Measurements from ENCODE around the gene B3GAT1.

The B3GAT1 gene

DNA sequence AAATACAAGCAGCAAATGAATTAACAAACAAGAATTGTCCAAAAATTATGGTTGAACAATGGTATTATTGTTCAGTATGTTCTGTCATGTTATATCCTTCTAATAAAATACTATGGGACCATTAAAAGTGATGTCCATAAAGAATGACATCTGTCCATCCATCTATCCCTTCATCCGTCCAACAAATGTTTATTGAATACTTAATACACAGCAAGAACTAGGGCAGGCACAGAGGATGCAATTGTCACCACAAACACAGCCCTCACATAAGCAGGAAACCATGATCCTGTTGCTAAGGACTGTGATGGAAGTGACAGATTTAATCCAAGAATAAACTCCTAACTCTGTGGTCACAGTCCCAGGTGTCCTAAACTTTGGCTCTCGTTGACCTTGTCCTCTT lies 20.7 kb upstream of the B3GAT1 start:
- H3K4me3 ChIP-seq (ENCODE audit: low read length): no peak overlapping the region
- TF ChIP-seq CTCF (conservative IDR thresholded peaks at IDR 0.05; ENCODE audit: low read depth, low read length): no peak
- no peak for DNase-seq (ENCODE audit: low read depth)

DNA sequence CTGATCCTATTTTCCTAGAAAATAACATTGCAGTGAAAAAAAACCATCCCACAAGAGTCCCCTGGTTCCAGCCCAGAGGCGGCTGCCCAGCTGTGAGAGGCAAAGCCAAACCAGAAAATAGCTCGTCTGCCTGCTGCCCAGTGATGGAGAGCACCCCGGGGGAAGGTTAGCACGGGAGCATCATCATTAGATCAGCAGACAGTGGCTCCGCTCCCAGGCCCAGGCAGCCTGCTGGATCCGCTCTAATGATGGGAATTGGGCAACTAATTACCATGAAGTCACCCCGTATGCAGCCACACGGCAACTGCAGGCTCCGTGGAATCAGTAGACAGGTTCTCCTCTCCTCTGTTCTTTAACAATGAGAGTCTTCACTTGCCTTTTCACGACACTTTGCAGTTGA lies 17.1 kb upstream of the B3GAT1 start:
- no peak for TF ChIP-seq CTCF (conservative IDR thresholded peaks at IDR 0.05; ENCODE audit: low read depth, low read length)
- no peak overlapping the region for H3K4me3 ChIP-seq (ENCODE audit: low read length)

GRCh38 chr11:134425816-134426536 lies 13.9 kb upstream of the B3GAT1 start:
- no peak overlapping the region for H3K4me3 ChIP-seq (ENCODE audit: low read length)
- DNase-seq (ENCODE audit: low read depth): no peak
- no peak for TF ChIP-seq CTCF (conservative IDR thresholded peaks at IDR 0.05; ENCODE audit: low read depth, low read length)

More for the DNA sequence above, 17.1 kb upstream of the B3GAT1 start:
- DNase-seq (ENCODE audit: low read depth): no peak

GRCh38 chr11:134425413-134425812 lies 13.4 kb upstream of the B3GAT1 start:
- TF ChIP-seq CTCF (conservative IDR thresholded peaks at IDR 0.05; ENCODE audit: low read depth, low read length): no peak
- no peak overlapping the region for H3K4me3 ChIP-seq (ENCODE audit: low read length)
- no peak for DNase-seq (ENCODE audit: low read depth)

GRCh38 chr11:134423106-134423505 lies 11.1 kb upstream of the B3GAT1 start:
- TF ChIP-seq CTCF (conservative IDR thresholded peaks at IDR 0.05; ENCODE audit: low read depth, low read length): no peak
- no peak for DNase-seq (ENCODE audit: low read depth)
- no peak overlapping the region for H3K4me3 ChIP-seq (ENCODE audit: low read length)

DNA sequence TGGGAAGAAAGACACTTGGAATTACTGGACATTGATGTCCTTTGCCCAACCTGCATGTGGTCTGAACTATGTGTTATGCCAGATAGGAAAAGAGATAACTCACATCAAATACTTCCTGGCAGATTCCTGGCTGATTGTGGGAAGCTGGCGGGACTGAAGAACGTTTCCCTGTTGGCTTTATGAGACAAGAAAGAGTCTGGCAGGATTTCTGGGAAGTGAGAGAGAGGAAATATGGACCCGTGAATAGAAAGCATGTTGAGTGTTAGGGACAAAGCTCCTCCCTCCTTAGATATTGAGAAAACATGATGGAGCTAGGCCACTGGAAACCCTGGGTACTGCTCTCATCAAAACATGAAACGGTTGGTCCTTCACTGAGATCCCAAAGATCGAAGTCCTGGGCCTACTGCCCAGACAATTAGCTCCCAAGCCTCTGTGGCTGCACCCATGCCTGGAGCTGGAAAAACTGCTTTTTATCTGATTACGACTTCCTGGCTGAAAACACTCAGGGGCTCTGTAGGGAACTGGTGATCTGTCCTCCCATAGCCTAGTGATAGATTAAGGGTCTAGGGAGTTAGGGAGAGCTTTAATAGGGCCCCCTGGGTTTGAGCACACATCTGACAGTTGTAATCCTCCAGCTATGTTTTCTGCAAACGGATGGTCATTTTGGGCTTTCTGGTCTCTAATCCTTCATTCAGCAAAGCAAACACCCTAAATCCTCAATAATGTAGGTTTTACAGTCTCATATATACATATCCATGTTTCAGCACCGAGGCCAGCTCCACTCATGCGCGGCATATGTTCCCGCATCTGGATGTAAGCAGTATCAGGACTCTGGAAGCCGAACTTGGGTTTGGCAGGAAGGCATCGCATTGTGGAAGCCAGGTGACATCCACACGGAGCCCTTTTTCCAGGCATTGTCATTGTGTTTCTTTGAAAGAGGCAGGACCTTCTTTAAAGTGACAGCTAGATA lies 6.1 kb upstream of the B3GAT1 start:
- no peak overlapping the region for H3K4me3 ChIP-seq (ENCODE audit: low read length)
- no peak for DNase-seq (ENCODE audit: low read depth)
- no peak for TF ChIP-seq CTCF (conservative IDR thresholded peaks at IDR 0.05; ENCODE audit: low read depth, low read length)
